OCI-LY1 (cell line): Measurements from ENCODE around the gene LIG3.

Source experiments
- CTCF ChIP-seq: fragments of 200-600 bp; sonication (generic), shearing (Covaris generic); IDR thresholded peaks from 2 replicates; pipeline ENCODE4 v1.5.1; 2017; ENCODE audit warnings: mild to moderate bottlenecking, antibody characterized with exemption, low read length, moderate library complexity, mixed read lengths
- EZH2 ChIP-seq: fragments of 200-600 bp; sonication (generic), shearing (Covaris generic); IDR thresholded peaks from 2 replicates; pipeline ENCODE4 v1.8.0; 2017; ENCODE audit warnings: borderline replicate concordance, mixed run types, mild to moderate bottlenecking, antibody characterized with exemption, low read length, moderate library complexity, mixed read lengths

GRCh38 chr17:34990921-34991365 lies 10.6 kb downstream of the LIG3 start:
- TF ChIP-seq CTCF (no peak), EZH2 (no peak)
